ENCODE results near the gene RER1. TPM values are rescaled to one million over a fixed set of nuclear protein-coding genes. Genes with fewer than 3 reads are reported as not detected.

Gene RER1
- total RNA-seq, 1 donor from 2014 or later, result 99.3 TPM

- H3K36me3 Mint-ChIP-seq (ENCODE audit: insufficient read depth), result peaks cover 2% of the 10 kb centered on the region
- peaks cover 9% of the 10 kb centered on the region for H3K4me1 Mint-ChIP-seq (ENCODE audit: low read depth)
- peaks cover 24% of the 10 kb centered on the region for H3K27me3 Mint-ChIP-seq
- no peak for DNase-seq (ENCODE audit: low spot score, unreplicated experiment)
- peak overlapping the region; percentile 76 for H3K4me3 Mint-ChIP-seq (ENCODE audit: low read depth)
- no peaks in the 10 kb centered on the region for H3K9me3 Mint-ChIP-seq (ENCODE audit: low read depth)
- no peak for TF ChIP-seq CTCF (IDR thresholded peaks at IDR 0.05; ENCODE audit: unreplicated experiment)
- peak overlapping the region; percentile 92 for H3K27ac Mint-ChIP-seq
Measured at GRCh38 chr1:2413495-2414296, 22.1 kb downstream of the RER1 start.

- DNase-seq (ENCODE audit: low spot score, unreplicated experiment), result peak; percentile 71
- Mint-ChIP-seq H3K4me1 (ENCODE audit: low read depth) (peaks cover 9% of the 10 kb centered on the region), H3K27ac (peak overlapping the region; percentile 92), H3K36me3 (ENCODE audit: insufficient read depth) (no peaks in the 10 kb centered on the region), H3K9me3 (ENCODE audit: low read depth) (no peaks in the 10 kb centered on the region), H3K4me3 (ENCODE audit: low read depth) (peak overlapping the region; percentile 76), H3K27me3 (peaks cover 31% of the 10 kb centered on the region)
- peak; percentile 92 for TF ChIP-seq CTCF (IDR thresholded peaks at IDR 0.05; ENCODE audit: unreplicated experiment)
Measured at GRCh38 chr1:2414297-2414958, 22.8 kb downstream of the RER1 start.

- H3K4me1 Mint-ChIP-seq (ENCODE audit: low read depth), result peaks cover 9% of the 10 kb centered on the region
- no peak overlapping the region for H3K4me3 Mint-ChIP-seq (ENCODE audit: low read depth)
- DNase-seq (ENCODE audit: low spot score, unreplicated experiment), result no peak
- TF ChIP-seq CTCF (IDR thresholded peaks at IDR 0.05; ENCODE audit: unreplicated experiment), result no peak
- H3K27me3 Mint-ChIP-seq, result peaks cover 31% of the 10 kb centered on the region
- no peaks in the 10 kb centered on the region for H3K9me3 Mint-ChIP-seq (ENCODE audit: low read depth)
- no peak overlapping the region for H3K27ac Mint-ChIP-seq
- no peaks in the 10 kb centered on the region for H3K36me3 Mint-ChIP-seq (ENCODE audit: insufficient read depth)
Measured at GRCh38 chr1:2415337-2415736, 23.7 kb downstream of the RER1 start.

- no peak for DNase-seq (ENCODE audit: low spot score, unreplicated experiment)
- no peaks in the 10 kb centered on the region for H3K9me3 Mint-ChIP-seq (ENCODE audit: low read depth)
- no peak for TF ChIP-seq CTCF (IDR thresholded peaks at IDR 0.05; ENCODE audit: unreplicated experiment)
- peaks cover 9% of the 10 kb centered on the region for H3K4me1 Mint-ChIP-seq (ENCODE audit: low read depth)
- no peak overlapping the region for H3K27ac Mint-ChIP-seq
- H3K27me3 Mint-ChIP-seq, result peaks cover 34% of the 10 kb centered on the region
- no peak overlapping the region for H3K4me3 Mint-ChIP-seq (ENCODE audit: low read depth)
- no peaks in the 10 kb centered on the region for H3K36me3 Mint-ChIP-seq (ENCODE audit: insufficient read depth)
Measured at GRCh38 chr1:2415801-2416208, 24.2 kb downstream of the RER1 start.

- H3K36me3 Mint-ChIP-seq (ENCODE audit: insufficient read depth), result no peaks in the 10 kb centered on the region
- no peaks in the 10 kb centered on the region for H3K9me3 Mint-ChIP-seq (ENCODE audit: low read depth)
- no peak for TF ChIP-seq CTCF (IDR thresholded peaks at IDR 0.05; ENCODE audit: unreplicated experiment)
- H3K4me1 Mint-ChIP-seq (ENCODE audit: low read depth), result peaks cover 9% of the 10 kb centered on the region
- H3K27me3 Mint-ChIP-seq, result peaks cover 34% of the 10 kb centered on the region
- no peak overlapping the region for H3K27ac Mint-ChIP-seq
- DNase-seq (ENCODE audit: low spot score, unreplicated experiment), result no peak
- no peak overlapping the region for H3K4me3 Mint-ChIP-seq (ENCODE audit: low read depth)
Measured at GRCh38 chr1:2416403-2416802, 24.8 kb downstream of the RER1 start.
